H1 (cell line): ENCODE results near the gene FGD5. TPM values are rescaled to one million over a fixed set of nuclear protein-coding genes. Genes with fewer than 3 reads are reported as not detected.

Experiments
- CTCF ChIA-PET: fragments of 300-600 bp; sonication (Branson Sonifier 250); formaldehyde crosslinking; loops from one replicate; lab custom pipeline; 2021; ENCODE audit not compliant: partially characterized antibody; lab: Charles Lee
- POLR2A ChIA-PET: fragments of 300-600 bp; sonication (Branson Sonifier 250); formaldehyde crosslinking; loops from one replicate; lab custom pipeline; 2021; ENCODE audit warnings: inconsistent platforms; ENCODE audit not compliant: partially characterized antibody; lab: Charles Lee
- DNase-seq, 2 experiments: peaks; one replicate each; pipeline versions ENCODE4 v3.0.0 to v3.0.0-alpha.2; 2010 to 2022; ENCODE audit warnings: low spot score in 2 of 2, low read depth in 1 of 2, mixed read lengths in 1 of 2
- FAIRE-seq: peaks from 2 replicates; lab custom pipeline; 2011; peaks lifted over from hg19 to GRCh38; lab: Jason Lieb, UNC
- H2AFZ ChIP-seq: 2 replicates; pipeline ENCODE4 v1.8.1; 2012; ENCODE audit warnings: low read length, inconsistent platforms
- H2AK5ac ChIP-seq: 2 replicates; pipeline ENCODE4 v1.6.1; 2013; ENCODE audit warnings: low read depth, low read length
- H2BK120ac ChIP-seq: replicated peaks from 2 replicates; pipeline ENCODE3; 2013; ENCODE audit warnings: low read depth, low read length, inconsistent platforms
- H2BK12ac ChIP-seq: 2 replicates; pipeline ENCODE4 v1.6.1; 2013; ENCODE audit warnings: low read depth, low read length
- H2BK15ac ChIP-seq: 2 replicates; pipeline ENCODE4 v1.6.1; 2013; ENCODE audit warnings: low read length
- H2BK20ac ChIP-seq: 2 replicates; pipeline ENCODE4 v1.6.1; 2013; ENCODE audit warnings: low read length
- H2BK5ac ChIP-seq: 2 replicates; pipeline ENCODE4 v1.6.1; 2013; ENCODE audit warnings: low read depth, low read length
- H3K14ac ChIP-seq: 2 replicates; pipeline ENCODE4 v1.6.1; 2013; ENCODE audit warnings: inconsistent platforms; ENCODE audit not compliant: insufficient read length
- H3K18ac ChIP-seq: 2 replicates; pipeline ENCODE4 v1.6.1; 2013; ENCODE audit warnings: low read length; ENCODE audit errors: extremely low read depth
- H3K23ac ChIP-seq: 2 replicates; pipeline ENCODE4 v1.6.1; 2013; ENCODE audit warnings: inconsistent platforms; ENCODE audit not compliant: insufficient read length
- H3K23me2 ChIP-seq: 2 replicates; pipeline ENCODE4 v1.6.1; 2013; ENCODE audit warnings: low read depth, low read length
- H3K27ac ChIP-seq: 2 replicates; pipeline ENCODE4 v1.6.1; 2011; ENCODE audit warnings: low read depth, low read length, inconsistent platforms
- H3K27me3 ChIP-seq, 4 experiments: replicated peaks in 1 of 4; 1 replicate in 1 of 4; 2 replicates in 3 of 4; pipeline versions ENCODE4 v1.6.1 to v1.8.1; 2011 to 2013; ENCODE audit warnings: low read length in 3 of 4, mild to moderate bottlenecking in 3 of 4, inconsistent platforms in 2 of 4, mixed read lengths in 2 of 4, moderate library complexity in 1 of 4; ENCODE audit not compliant: control insufficient read depth in 3 of 4, insufficient read depth in 3 of 4; ENCODE audit errors: extremely low read depth in 1 of 4
- H3K36me3 ChIP-seq, 4 experiments: 2 replicates each; pipeline versions ENCODE4 v1.6.1 to v1.8.1; 2011 to 2013; ENCODE audit warnings: mild to moderate bottlenecking in 4 of 4, low read length in 3 of 4, moderate library complexity in 2 of 4, control low read depth in 1 of 4, inconsistent platforms in 1 of 4; ENCODE audit not compliant: insufficient read depth in 4 of 4, control insufficient read depth in 2 of 4
- H3K4ac ChIP-seq: replicated peaks from 2 replicates; pipeline ENCODE3; 2013; ENCODE audit warnings: low read length, low read depth, mixed read lengths, inconsistent platforms; ENCODE audit not compliant: insufficient read length
- H3K4me1 ChIP-seq, 4 experiments: replicated peaks in 1 of 4; 1 replicate in 1 of 4; 2 replicates in 3 of 4; pipeline versions ENCODE4 v1.6.1 to v1.8.1; 2011 to 2013; ENCODE audit warnings: low read length in 3 of 4, inconsistent platforms in 2 of 4, mixed read lengths in 1 of 4; ENCODE audit not compliant: insufficient read depth in 4 of 4, control insufficient read depth in 3 of 4
- H3K4me2 ChIP-seq, 2 experiments: 2 replicates each; pipeline versions ENCODE4 v1.6.1 to v1.8.1; 2011 to 2013; ENCODE audit warnings: low read depth in 2 of 2, low read length in 2 of 2, control low read depth in 1 of 2, inconsistent platforms in 1 of 2, mild to moderate bottlenecking in 1 of 2; ENCODE audit not compliant: insufficient read depth in 1 of 2
- H3K4me3 ChIP-seq, 4 experiments: fragments of 200-600, 300-600 bp in 1 of 4; sonication (generic), shearing (Covaris generic), sonication (Bioruptor Twin) in 1 of 4; 2 replicates each; pipeline versions ENCODE4 v1.5.1 to v1.8.1; 2011 to 2016; ENCODE audit warnings: low read length in 4 of 4, low read depth in 3 of 4, control low read depth in 2 of 4, inconsistent platforms in 2 of 4, mild to moderate bottlenecking in 2 of 4, mixed read lengths in 1 of 4, moderate library complexity in 1 of 4; ENCODE audit not compliant: insufficient read depth in 2 of 4; ENCODE audit errors: extremely low read depth in 1 of 4
- H3K56ac ChIP-seq: replicated peaks from 2 replicates; pipeline ENCODE3; 2013; ENCODE audit warnings: low read depth, mild to moderate bottlenecking, mixed read lengths, low read length, inconsistent platforms; ENCODE audit not compliant: insufficient read length
- H3K79me1 ChIP-seq: 2 replicates; pipeline ENCODE4 v1.6.1; 2013; ENCODE audit warnings: low read depth, low read length, control low read depth
- H3K79me2 ChIP-seq, 2 experiments: 2 replicates each; pipeline versions ENCODE4 v1.6.1 to v1.8.1; 2012 to 2013; ENCODE audit warnings: low read length in 2 of 2, mild to moderate bottlenecking in 2 of 2, inconsistent platforms in 1 of 2; ENCODE audit not compliant: insufficient read depth in 2 of 2, control insufficient read depth in 1 of 2
- H3K9ac ChIP-seq, 4 experiments: replicated peaks in 1 of 4; 1 replicate in 1 of 4; 2 replicates in 3 of 4; pipeline versions ENCODE4 v1.6.1 to v1.8.1; 2011 to 2013; ENCODE audit warnings: low read depth in 3 of 4, low read length in 3 of 4, control low read depth in 2 of 4, mild to moderate bottlenecking in 2 of 4, moderate library complexity in 2 of 4, inconsistent platforms in 1 of 4; ENCODE audit errors: extremely low read depth in 1 of 4
- H3K9me3 ChIP-seq, 2 experiments: 2 replicates each; pipeline versions ENCODE4 v1.6.1 to v1.8.1; 2012 to 2013; ENCODE audit warnings: mild to moderate bottlenecking in 2 of 2, moderate library complexity in 2 of 2, control low read depth in 1 of 2, inconsistent platforms in 1 of 2, low read depth in 1 of 2, low read length in 1 of 2, mixed read lengths in 1 of 2; ENCODE audit not compliant: insufficient read depth in 2 of 2
- H4K20me1 ChIP-seq, 2 experiments: replicated peaks in 1 of 2; 2 replicates each; pipeline versions ENCODE3 to v1.8.1; 2011 to 2013; ENCODE audit warnings: inconsistent platforms in 2 of 2, low read length in 2 of 2, mild to moderate bottlenecking in 1 of 2; ENCODE audit not compliant: insufficient read depth in 2 of 2, control insufficient read depth in 1 of 2
- H4K5ac ChIP-seq: 2 replicates; pipeline ENCODE4 v1.6.1; 2013; ENCODE audit warnings: low read length, low read depth, mixed read lengths, inconsistent platforms; ENCODE audit not compliant: insufficient read length
- H4K8ac ChIP-seq: 2 replicates; pipeline ENCODE4 v1.8.0; 2013; ENCODE audit warnings: mild to moderate bottlenecking, moderate library complexity, low read length, inconsistent platforms; ENCODE audit not compliant: insufficient read depth; ENCODE audit errors: extremely low read depth
- H4K91ac ChIP-seq: replicated peaks from 2 replicates; pipeline ENCODE3; 2013; ENCODE audit warnings: low read length, mixed read lengths, inconsistent platforms; ENCODE audit not compliant: insufficient read length
- WGBS, 2 experiments: shearing (Covaris generic) in 1 of 2; methylation state at CpG; one replicate each; pipeline versions ENCODE4 v1.1.6 to v1.1.7; 2013 to 2015; ENCODE audit warnings: low lambda C conversion rate in 2 of 2, mixed read lengths in 2 of 2, inconsistent platforms in 1 of 2, low coverage in 1 of 2, missing lambda C conversion rate in 1 of 2; ENCODE audit not compliant: insufficient replicate concordance in 2 of 2, insufficient coverage in 1 of 2, insufficient read length in 1 of 2; ENCODE audit errors: extremely low coverage in 1 of 2, missing lambda C conversion rate in 1 of 2; 5-methylcytosine and 5-hydroxymethylcytosine counted together
- polyA plus RNA-seq, 7 experiments: library from polyadenylated mRNA; depleted of rRNA in 3 of 7; stranded (reverse) in 5 of 7; unstranded in 2 of 7; fragments of >200 nt in 5 of 7; fragments of 200-250 nt in 2 of 7; gene quantifications; 1 replicate in 5 of 7; 2 replicates in 1 of 7; 4 replicates in 1 of 7; pipeline versions ENCODE4 v1.2.1 to v1.2.3, GENCODE V29; 2011 to 2013; ENCODE audit warnings: missing spikeins in 2 of 7, mixed read lengths in 2 of 7
- total RNA-seq: library from RNA; stranded (reverse); fragmentation: NEBNext Ultra II Directional; extraction: Animal tissue kit (Norgen Biotek cat#: 25700); gene quantifications from 2 replicates; pipeline ENCODE4 v1.2.1, GENCODE V29; 2021
- TF ChIP-seq, protein P1 (sequence below): IDR thresholded peaks from 2 replicates; pipeline ENCODE4 v1.6.1; 2011; ENCODE audit warnings: low read depth, mild to moderate bottlenecking, low read length; ENCODE audit not compliant: insufficient read depth
- TF ChIP-seq, protein P2 (sequence below): IDR thresholded peaks from 2 replicates; pipeline ENCODE4 v1.6.1; 2012; ENCODE audit warnings: inconsistent platforms

FGD5 gene
- total and polyA plus RNA-seq, 2 of the 8 experiments (the other 6 are each of a cell fraction or from before 2014, with no cell fraction given), result 4.7 to 14.3 TPM

DNA sequence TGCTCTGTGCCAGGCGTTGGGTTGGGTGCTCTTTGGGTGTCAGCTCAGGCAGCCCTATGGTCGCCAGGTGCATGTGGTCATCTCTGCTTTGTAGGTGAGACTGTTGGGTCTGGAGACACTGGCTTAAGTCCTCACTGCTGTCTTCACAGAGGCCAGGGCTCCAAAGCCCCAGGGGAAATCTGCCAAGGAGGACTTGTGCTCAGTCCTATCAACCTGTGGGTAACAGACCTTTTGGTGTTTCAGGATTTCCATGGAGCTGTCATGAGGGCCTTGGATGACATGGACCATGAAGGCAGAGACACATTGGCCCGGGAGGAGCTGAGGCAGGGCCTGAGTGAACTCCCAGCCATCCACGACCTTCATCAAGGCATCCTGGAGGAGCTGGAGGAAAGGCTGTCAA, 78.5 kb downstream of the FGD5 start:
- Histone ChIP-seq H2BK15ac (no peak overlapping the region), H3K23me2 (no peaks in the 10 kb centered on the region), H4K91ac (no peak overlapping the region), H3K79me2 (no peaks in the 10 kb centered on the region), H4K20me1 (no peaks in the 10 kb centered on the region), H3K14ac (no peak overlapping the region), H4K8ac (no peak overlapping the region), H4K5ac (no peak overlapping the region), H3K23ac (no peak overlapping the region), H3K27ac (no peak overlapping the region), H2BK5ac (no peak overlapping the region), H2BK120ac (no peak overlapping the region), H3K36me3 (no peaks in the 10 kb centered on the region), H3K27me3 (no peaks in the 10 kb centered on the region), H3K4me1 (peaks cover 3 to 26% (median 19%) of the 10 kb centered on the region in 4 experiments), H2AK5ac (no peak overlapping the region), H3K4ac (no peak overlapping the region), H3K4me3 (no peak overlapping the region), H3K9me3 (no peaks in the 10 kb centered on the region), H3K56ac (no peak overlapping the region), H2BK12ac (no peak overlapping the region), H3K4me2 (no peak overlapping the region), H3K18ac (no peak overlapping the region), H2BK20ac (no peak overlapping the region), H3K9ac (no peak overlapping the region), H3K79me1 (no peaks in the 10 kb centered on the region), H2AFZ (no peak overlapping the region)
- FAIRE-seq (no peak), DNase-seq (no peak)
- CTCF ChIA-PET, result interaction anchor here (0.7 to 23.5 kb wide), 12 partner anchors 10 to 221 kb away, joined by 3 to 337 read pairs (median 4); no protein-coding TSS in a partner anchor
- WGBS, 2 experiments, result 87% methylated on average over 4 of the region's 4 CpGs; no CpG with 5 or more reads in 1 of the 2 experiments
- POLR2A ChIA-PET, result interaction anchor here (0.6 to 1.1 kb wide), 3 partner anchors 13 to 40 kb away, joined by 3 to 4 read pairs (median 4); no protein-coding TSS in a partner anchor
- TF ChIP-seq, protein P1, sequence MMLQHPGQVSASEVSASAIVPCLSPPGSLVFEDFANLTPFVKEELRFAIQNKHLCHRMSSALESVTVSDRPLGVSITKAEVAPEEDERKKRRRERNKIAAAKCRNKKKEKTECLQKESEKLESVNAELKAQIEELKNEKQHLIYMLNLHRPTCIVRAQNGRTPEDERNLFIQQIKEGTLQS, result no peak
- TF ChIP-seq, protein P2, sequence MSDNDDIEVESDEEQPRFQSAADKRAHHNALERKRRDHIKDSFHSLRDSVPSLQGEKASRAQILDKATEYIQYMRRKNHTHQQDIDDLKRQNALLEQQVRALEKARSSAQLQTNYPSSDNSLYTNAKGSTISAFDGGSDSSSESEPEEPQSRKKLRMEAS, result no peak
